ENCODE results near the gene CBX8.

DNA sequence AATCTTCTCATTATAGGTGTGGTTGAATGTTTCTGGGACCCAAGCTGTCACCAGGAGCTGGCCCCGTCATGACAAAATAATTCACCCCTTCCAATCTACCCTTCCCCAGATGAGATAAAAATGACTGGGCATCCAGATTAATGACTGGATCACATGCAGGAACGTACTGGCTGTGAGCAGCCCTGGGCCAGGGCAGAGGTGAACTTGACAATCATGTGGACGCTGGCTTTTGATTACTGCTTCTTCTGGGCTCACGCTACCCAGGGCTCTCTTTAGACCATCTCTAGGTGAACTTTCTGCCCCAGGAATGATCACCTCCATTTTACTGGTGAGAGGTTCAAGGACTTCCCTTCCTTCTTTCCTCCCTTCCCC is 24.1 kb upstream of the CBX8 start:
- TF ChIP-seq, protein P1, sequence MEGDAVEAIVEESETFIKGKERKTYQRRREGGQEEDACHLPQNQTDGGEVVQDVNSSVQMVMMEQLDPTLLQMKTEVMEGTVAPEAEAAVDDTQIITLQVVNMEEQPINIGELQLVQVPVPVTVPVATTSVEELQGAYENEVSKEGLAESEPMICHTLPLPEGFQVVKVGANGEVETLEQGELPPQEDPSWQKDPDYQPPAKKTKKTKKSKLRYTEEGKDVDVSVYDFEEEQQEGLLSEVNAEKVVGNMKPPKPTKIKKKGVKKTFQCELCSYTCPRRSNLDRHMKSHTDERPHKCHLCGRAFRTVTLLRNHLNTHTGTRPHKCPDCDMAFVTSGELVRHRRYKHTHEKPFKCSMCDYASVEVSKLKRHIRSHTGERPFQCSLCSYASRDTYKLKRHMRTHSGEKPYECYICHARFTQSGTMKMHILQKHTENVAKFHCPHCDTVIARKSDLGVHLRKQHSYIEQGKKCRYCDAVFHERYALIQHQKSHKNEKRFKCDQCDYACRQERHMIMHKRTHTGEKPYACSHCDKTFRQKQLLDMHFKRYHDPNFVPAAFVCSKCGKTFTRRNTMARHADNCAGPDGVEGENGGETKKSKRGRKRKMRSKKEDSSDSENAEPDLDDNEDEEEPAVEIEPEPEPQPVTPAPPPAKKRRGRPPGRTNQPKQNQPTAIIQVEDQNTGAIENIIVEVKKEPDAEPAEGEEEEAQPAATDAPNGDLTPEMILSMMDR (IDR thresholded peaks at IDR 0.05; ENCODE audit: poor library complexity): no peak
- TF ChIP-seq EZH2 (IDR thresholded peaks at IDR 0.05; ENCODE audit: borderline replicate concordance) (no peak), EZH2phosphoT487 (IDR thresholded peaks at IDR 0.05; ENCODE audit: low read depth, severe bottlenecking, unreplicated experiment) (no peak)
